ENCODE measurements around the gene CHRND. TPM values are rescaled to one million over a fixed set of nuclear protein-coding genes. Genes with fewer than 3 reads are reported as not detected.

Gene CHRND
- total and polyA plus RNA-seq, 4 experiments from 2014 or later: not detected

DNA sequence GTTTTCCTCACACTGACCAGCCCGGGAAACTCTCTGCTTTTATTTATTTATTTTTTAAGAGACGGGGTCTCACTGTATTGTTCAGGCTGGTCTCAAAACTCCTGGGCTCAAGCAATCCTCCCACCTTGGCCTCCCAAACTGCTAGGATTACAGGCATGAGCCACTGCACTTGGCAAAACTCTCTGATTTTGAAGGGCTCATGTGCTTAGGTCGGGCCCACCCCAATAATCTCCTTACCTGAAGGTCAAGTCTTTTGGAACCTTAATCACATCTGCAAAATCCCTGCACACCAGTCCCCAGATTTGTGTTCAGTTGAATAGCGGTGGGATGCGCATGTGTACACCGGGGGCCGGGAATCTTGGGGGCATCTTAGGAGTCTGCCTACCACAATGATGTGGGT, 30.7 kb upstream of the CHRND start:
- no peak for DNase-seq
- no peaks in the 10 kb centered on the region for H3K9me3 ChIP-seq (ENCODE audit: control insufficient read depth in 1 of 2, low read length in 2 of 2)
- Mint-ChIP-seq H3K4me3 (no peak overlapping the region), H3K27ac (no peak overlapping the region), H3K4me1 (no peaks in the 10 kb centered on the region), H3K27me3 (peaks cover 3 to 27% of the 10 kb centered on the region in 2 donors), H3K36me3 (no peaks in the 10 kb centered on the region), H3K9me3 (no peaks in the 10 kb centered on the region)
- H3K36me3 ChIP-seq (ENCODE audit: insufficient read depth, low read length): no peaks in the 10 kb centered on the region
- H3K27me3 ChIP-seq (ENCODE audit: insufficient read depth, low read length): no peaks in the 10 kb centered on the region
- intact Hi-C loops (cut with micrococcal nuclease): no loop called here
- ChIA-PET POLR2A (ENCODE audit: partially characterized antibody) (no interaction called here), CTCF (ENCODE audit: partially characterized antibody) (no interaction called here)
- no peak overlapping the region for H3K4me3 ChIP-seq (ENCODE audit: low read length in 2 of 2)
- H3K4me1 ChIP-seq (ENCODE audit: insufficient read depth, low read length): no peaks in the 10 kb centered on the region
- no peak overlapping the region for H3K27ac ChIP-seq (ENCODE audit: low read depth, low read length)

DNA sequence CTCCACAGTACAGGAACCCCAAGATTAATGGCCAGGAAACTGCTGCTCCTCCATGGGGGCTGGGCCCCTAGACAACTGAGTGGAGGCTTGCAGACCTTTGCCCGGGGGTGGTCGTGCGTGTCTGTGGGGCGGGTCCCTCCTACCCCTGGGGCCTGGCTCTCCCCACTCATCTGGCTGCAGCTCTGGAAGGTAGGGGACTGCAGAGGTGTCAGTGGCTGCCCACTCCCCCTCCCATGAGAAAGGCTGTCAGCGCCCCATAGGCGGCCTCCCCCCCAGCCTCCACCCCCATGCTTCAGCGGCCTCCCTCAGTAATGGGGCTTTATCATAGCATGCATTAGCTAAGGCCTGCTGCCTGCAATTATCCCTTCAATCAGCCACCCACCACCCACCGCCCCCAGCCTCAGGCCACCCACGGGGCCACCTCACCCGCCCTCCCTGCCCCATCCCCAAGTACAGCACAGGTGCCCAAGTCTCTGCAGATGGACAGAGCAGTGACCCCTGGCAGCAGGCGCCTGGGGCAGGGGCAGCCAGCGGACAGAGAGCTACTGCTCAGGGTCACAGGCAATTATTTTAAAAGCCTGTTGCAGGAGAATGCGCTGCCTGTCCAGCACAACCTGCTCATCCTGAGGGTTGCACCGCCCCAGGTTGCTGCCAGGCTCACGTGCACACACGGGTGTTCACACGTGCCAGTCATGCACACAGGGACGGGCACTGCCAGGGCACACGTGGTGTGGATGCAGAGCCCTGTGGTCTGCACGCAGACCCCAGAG, 29.3 kb upstream of the CHRND start:
- no peaks in the 10 kb centered on the region for H3K36me3 Mint-ChIP-seq
- H3K4me3 Mint-ChIP-seq: no peak overlapping the region
- Histone ChIP-seq H3K27ac (ENCODE audit: low read depth, low read length) (no peak overlapping the region), H3K9me3 (ENCODE audit: control insufficient read depth in 1 of 2, low read length in 2 of 2) (no peaks in the 10 kb centered on the region), H3K36me3 (ENCODE audit: insufficient read depth, low read length) (no peaks in the 10 kb centered on the region), H3K4me1 (ENCODE audit: insufficient read depth, low read length) (no peaks in the 10 kb centered on the region), H3K27me3 (ENCODE audit: insufficient read depth, low read length) (no peaks in the 10 kb centered on the region), H3K4me3 (ENCODE audit: low read length in 2 of 2) (no peak overlapping the region)
- intact Hi-C loops (cut with micrococcal nuclease): no loop called here
- H3K27me3 Mint-ChIP-seq: peaks cover 8 to 24% of the 10 kb centered on the region in 2 donors
- ChIA-PET POLR2A (ENCODE audit: partially characterized antibody) (no interaction called here), CTCF (ENCODE audit: partially characterized antibody) (no interaction called here)
- no peak for DNase-seq
- H3K4me1 Mint-ChIP-seq: no peaks in the 10 kb centered on the region
- no peaks in the 10 kb centered on the region for H3K9me3 Mint-ChIP-seq
- H3K27ac Mint-ChIP-seq: no peak overlapping the region

DNA sequence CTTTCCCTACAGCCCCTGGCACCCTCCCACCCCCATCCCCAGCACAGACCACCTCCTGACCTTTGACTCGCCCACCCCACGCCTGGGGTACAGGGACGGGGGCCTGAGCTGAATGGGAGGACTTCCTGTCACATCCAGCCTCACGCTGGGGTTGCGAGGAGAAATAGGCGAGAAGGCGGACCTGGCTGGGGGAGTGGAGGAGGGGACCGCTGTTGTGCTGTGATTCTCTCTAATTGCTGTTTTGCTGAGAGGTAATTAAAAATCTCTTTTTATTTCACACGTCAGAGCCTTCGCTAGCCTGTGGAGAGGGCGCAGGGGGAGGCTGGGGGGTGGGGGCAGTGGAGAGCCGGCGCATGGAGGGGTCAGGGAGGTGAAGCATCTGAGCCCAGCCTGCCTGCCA, 28.6 kb upstream of the CHRND start:
- H3K9me3 Mint-ChIP-seq: no peaks in the 10 kb centered on the region
- ChIA-PET POLR2A (ENCODE audit: partially characterized antibody) (no interaction called here), CTCF (ENCODE audit: partially characterized antibody) (no interaction called here)
- Histone ChIP-seq H3K27ac (ENCODE audit: low read depth, low read length) (no peak overlapping the region), H3K27me3 (ENCODE audit: insufficient read depth, low read length) (no peaks in the 10 kb centered on the region), H3K4me3 (ENCODE audit: low read length in 2 of 2) (no peak overlapping the region), H3K4me1 (ENCODE audit: insufficient read depth, low read length) (no peaks in the 10 kb centered on the region), H3K9me3 (ENCODE audit: control insufficient read depth in 1 of 2, low read length in 2 of 2) (no peaks in the 10 kb centered on the region), H3K36me3 (ENCODE audit: insufficient read depth, low read length) (no peaks in the 10 kb centered on the region)
- H3K4me1 Mint-ChIP-seq: peaks cover 0 to 1% (median under 1%) of the 10 kb centered on the region in 4 donors
- H3K27ac Mint-ChIP-seq: no peak overlapping the region
- intact Hi-C loops (cut with micrococcal nuclease): no loop called here
- no peaks in the 10 kb centered on the region for H3K36me3 Mint-ChIP-seq
- H3K4me3 Mint-ChIP-seq: no peak overlapping the region
- H3K27me3 Mint-ChIP-seq: peaks cover 11 to 24% of the 10 kb centered on the region in 2 donors
- peak in 1 of 5 donors; percentile 9 for DNase-seq

DNA sequence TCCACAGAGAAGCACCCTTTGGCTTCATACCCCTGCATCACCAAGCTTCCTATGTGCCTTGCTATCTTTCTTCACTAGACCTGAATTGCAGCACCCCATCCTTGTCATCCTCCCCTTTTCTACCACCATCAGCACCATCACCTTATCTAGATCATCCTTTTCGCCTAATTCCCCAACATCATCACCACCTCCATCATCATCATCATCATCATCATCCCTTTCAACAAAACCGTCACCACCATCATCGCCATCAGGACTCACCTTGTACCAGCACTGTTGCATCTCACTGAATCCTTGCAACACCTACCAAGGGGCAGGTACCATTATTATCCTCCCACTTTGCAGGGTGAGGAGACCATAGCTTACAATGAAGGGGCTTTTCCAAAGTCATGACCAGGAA, 27.5 kb upstream of the CHRND start:
- Histone ChIP-seq H3K36me3 (ENCODE audit: insufficient read depth, low read length) (no peaks in the 10 kb centered on the region), H3K27ac (ENCODE audit: low read depth, low read length) (no peak overlapping the region), H3K4me3 (ENCODE audit: low read length in 2 of 2) (no peak overlapping the region), H3K4me1 (ENCODE audit: insufficient read depth, low read length) (peaks cover 4% of the 10 kb centered on the region), H3K9me3 (ENCODE audit: control insufficient read depth in 1 of 2, low read length in 2 of 2) (no peaks in the 10 kb centered on the region), H3K27me3 (ENCODE audit: insufficient read depth, low read length) (no peaks in the 10 kb centered on the region)
- Mint-ChIP-seq H3K27ac (no peak overlapping the region), H3K4me3 (no peak overlapping the region), H3K4me1 (peaks cover 0 to 6% (median 3%) of the 10 kb centered on the region in 4 donors), H3K27me3 (peaks cover 14 to 22% of the 10 kb centered on the region in 2 donors), H3K36me3 (peaks cover 0 to 1% of the 10 kb centered on the region in 2 donors), H3K9me3 (no peaks in the 10 kb centered on the region)
- intact Hi-C loops (cut with micrococcal nuclease): no loop called here
- POLR2A ChIA-PET (ENCODE audit: partially characterized antibody): no interaction called here
- CTCF ChIA-PET (ENCODE audit: partially characterized antibody): no interaction called here
- DNase-seq: no peak

DNA sequence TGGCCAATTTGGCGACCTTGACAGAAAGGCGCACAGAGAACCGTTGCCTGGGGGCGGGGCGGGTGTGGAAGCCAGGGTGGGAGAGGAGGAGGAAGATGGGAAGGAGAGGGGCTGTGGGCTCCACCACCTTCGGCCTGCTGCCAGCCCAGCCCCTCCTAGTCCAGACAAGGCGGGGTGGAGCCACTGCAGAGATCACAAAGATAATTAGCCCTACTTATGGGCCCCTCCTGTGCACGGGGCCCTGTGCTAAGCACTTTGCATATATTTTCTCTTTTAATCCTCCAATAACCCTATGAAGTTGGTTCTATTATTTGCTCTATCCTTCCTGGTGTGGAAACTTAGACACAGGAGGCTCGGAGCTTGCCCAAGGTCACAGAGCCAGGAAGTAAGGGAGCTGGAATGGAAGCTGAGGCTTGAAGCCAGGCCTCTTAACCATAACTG, 24.6 kb upstream of the CHRND start:
- ChIA-PET CTCF (ENCODE audit: partially characterized antibody) (interaction anchor here (0.9 kb wide), 1 partner anchor 21 kb away, joined by 3 read pairs; no protein-coding TSS in a partner anchor), POLR2A (ENCODE audit: partially characterized antibody) (no interaction called here)
- Histone ChIP-seq H3K4me3 (ENCODE audit: low read length in 2 of 2) (no peak overlapping the region), H3K27ac (ENCODE audit: low read depth, low read length) (no peak overlapping the region), H3K36me3 (ENCODE audit: insufficient read depth, low read length) (no peaks in the 10 kb centered on the region), H3K4me1 (ENCODE audit: insufficient read depth, low read length) (peaks cover 7% of the 10 kb centered on the region), H3K9me3 (ENCODE audit: control insufficient read depth in 1 of 2, low read length in 2 of 2) (no peaks in the 10 kb centered on the region), H3K27me3 (ENCODE audit: insufficient read depth, low read length) (peaks cover 10% of the 10 kb centered on the region)
- H3K27me3 Mint-ChIP-seq: peaks cover 20 to 42% of the 10 kb centered on the region in 2 donors
- H3K36me3 Mint-ChIP-seq: peaks cover 0 to 1% of the 10 kb centered on the region in 2 donors
- no peak overlapping the region for H3K27ac Mint-ChIP-seq
- H3K4me1 Mint-ChIP-seq: peaks cover 1 to 17% (median 5%) of the 10 kb centered on the region in 4 donors
- intact Hi-C loops (cut with micrococcal nuclease): no loop called here
- peak overlapping the region in 1 of 8 donors; percentile 47 for H3K4me3 Mint-ChIP-seq
- DNase-seq: no peak
- no peaks in the 10 kb centered on the region for H3K9me3 Mint-ChIP-seq

DNA sequence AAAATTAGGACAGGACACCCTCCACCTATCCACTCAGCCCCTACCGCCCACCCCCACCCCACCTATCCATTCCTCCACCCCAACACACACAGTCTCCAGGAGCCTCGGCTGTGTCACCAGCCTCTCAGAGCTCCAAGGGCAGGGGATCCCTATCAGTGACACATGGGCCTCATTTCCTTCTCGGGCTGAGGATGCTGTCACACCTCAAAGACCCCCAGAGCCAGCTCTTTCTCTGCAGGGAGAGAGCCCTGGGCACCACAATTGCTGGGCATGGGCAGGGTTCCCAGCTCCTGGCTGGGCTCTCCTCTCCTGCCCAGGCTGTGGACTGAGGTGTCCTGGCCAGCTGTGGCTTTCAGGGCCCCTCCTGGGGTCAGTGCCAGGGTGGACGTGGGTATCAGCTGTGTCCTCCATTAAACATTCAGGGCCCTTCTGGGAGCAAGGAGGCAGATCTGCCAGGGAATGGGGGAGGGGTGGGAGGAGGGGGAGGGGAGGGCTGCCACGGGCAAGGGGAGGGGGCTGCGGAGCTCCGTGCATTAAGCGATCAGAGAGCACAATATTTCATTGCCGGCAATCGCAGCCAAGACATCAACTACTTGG, 24.1 kb upstream of the CHRND start:
- Mint-ChIP-seq H3K36me3 (peaks cover 0 to 1% of the 10 kb centered on the region in 2 donors), H3K4me1 (peaks cover 1 to 17% (median 5%) of the 10 kb centered on the region in 4 donors), H3K9me3 (no peaks in the 10 kb centered on the region), H3K4me3 (peak overlapping the region in 1 of 8 donors; percentile 47), H3K27ac (peak overlapping the region in 1 of 7 donors; percentile 91), H3K27me3 (peaks cover 20 to 42% of the 10 kb centered on the region in 2 donors)
- Histone ChIP-seq H3K4me3 (ENCODE audit: low read length in 2 of 2) (no peak overlapping the region), H3K27ac (ENCODE audit: low read depth, low read length) (no peak overlapping the region), H3K27me3 (ENCODE audit: insufficient read depth, low read length) (peaks cover 10% of the 10 kb centered on the region), H3K36me3 (ENCODE audit: insufficient read depth, low read length) (no peaks in the 10 kb centered on the region), H3K9me3 (ENCODE audit: control insufficient read depth in 1 of 2, low read length in 2 of 2) (no peaks in the 10 kb centered on the region), H3K4me1 (ENCODE audit: insufficient read depth, low read length) (peaks cover 7% of the 10 kb centered on the region)
- intact Hi-C loops (cut with micrococcal nuclease): no loop called here
- ChIA-PET CTCF (ENCODE audit: partially characterized antibody) (interaction anchor here (0.9 kb wide), 1 partner anchor 20 kb away, joined by 3 read pairs; no protein-coding TSS in a partner anchor), POLR2A (ENCODE audit: partially characterized antibody) (no interaction called here)
- DNase-seq: peak in 1 of 5 donors; percentile 3

DNA sequence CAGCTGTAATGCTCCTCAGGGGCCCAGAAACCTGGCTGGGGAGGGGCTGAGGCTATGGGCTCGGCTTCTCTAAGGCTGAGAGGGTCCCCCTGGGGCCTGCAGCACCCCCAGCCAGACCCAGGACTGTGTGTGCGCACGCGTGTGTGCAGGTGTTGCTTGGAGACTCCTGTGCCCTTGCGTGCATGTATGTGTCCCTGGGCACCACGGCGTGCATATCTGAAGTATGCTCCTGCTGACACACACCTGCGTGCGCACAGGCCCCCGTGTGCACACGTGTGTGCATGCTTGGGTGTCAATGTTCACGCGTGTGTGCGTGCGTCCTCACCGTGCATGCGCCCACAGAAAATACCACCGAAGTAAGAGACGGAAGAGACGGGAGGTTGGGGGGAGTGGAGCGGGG, 23.4 kb upstream of the CHRND start:
- H3K36me3 Mint-ChIP-seq: peaks cover 0 to 1% of the 10 kb centered on the region in 2 donors
- POLR2A ChIA-PET (ENCODE audit: partially characterized antibody): no interaction called here
- DNase-seq: peak in 2 of 5 donors; percentile 28 to 39
- H3K4me1 ChIP-seq (ENCODE audit: insufficient read depth, low read length): peaks cover 7% of the 10 kb centered on the region
- H3K27ac Mint-ChIP-seq: peak overlapping the region in 4 of 7 donors; percentile 19 to 91 (median 64)
- peaks cover 1 to 17% (median 5%) of the 10 kb centered on the region in 4 donors for H3K4me1 Mint-ChIP-seq
- no peaks in the 10 kb centered on the region for H3K36me3 ChIP-seq (ENCODE audit: insufficient read depth, low read length)
- H3K9me3 Mint-ChIP-seq: no peaks in the 10 kb centered on the region
- H3K27me3 Mint-ChIP-seq: peaks cover 20 to 46% of the 10 kb centered on the region in 2 donors
- H3K9me3 ChIP-seq (ENCODE audit: control insufficient read depth in 1 of 2, low read length in 2 of 2): no peaks in the 10 kb centered on the region
- CTCF ChIA-PET (ENCODE audit: partially characterized antibody): no interaction called here
- no peak overlapping the region for H3K27ac ChIP-seq (ENCODE audit: low read depth, low read length)
- intact Hi-C loops (cut with micrococcal nuclease): no loop called here
- H3K4me3 ChIP-seq (ENCODE audit: low read length in 2 of 2): no peak overlapping the region
- H3K4me3 Mint-ChIP-seq: peak overlapping the region in 6 of 8 donors; percentile 10 to 96 (median 66)
- H3K27me3 ChIP-seq (ENCODE audit: insufficient read depth, low read length): peaks cover 10% of the 10 kb centered on the region
